ENCODE data around the gene HCN1.

DNA sequence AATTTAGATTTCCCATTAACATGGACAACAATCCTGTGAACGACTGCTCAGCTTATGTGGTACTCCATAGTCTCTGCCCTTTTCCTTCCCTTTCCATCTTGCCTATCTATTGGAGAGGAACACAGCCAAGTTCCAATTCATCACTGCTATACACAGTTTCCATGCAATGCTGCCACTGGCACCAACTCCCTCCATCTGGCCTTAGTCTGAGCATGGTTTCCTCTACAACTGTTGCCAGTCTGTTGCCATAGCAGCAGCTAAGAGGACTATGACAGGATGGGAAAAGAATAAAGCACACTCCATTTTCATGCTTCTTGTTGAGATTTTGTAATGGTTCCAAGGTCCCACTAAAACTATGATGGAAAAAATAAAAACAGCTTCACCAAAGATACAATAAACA lies 189.0 kb downstream of the HCN1 start:
- TF ChIP-seq, protein P1, sequence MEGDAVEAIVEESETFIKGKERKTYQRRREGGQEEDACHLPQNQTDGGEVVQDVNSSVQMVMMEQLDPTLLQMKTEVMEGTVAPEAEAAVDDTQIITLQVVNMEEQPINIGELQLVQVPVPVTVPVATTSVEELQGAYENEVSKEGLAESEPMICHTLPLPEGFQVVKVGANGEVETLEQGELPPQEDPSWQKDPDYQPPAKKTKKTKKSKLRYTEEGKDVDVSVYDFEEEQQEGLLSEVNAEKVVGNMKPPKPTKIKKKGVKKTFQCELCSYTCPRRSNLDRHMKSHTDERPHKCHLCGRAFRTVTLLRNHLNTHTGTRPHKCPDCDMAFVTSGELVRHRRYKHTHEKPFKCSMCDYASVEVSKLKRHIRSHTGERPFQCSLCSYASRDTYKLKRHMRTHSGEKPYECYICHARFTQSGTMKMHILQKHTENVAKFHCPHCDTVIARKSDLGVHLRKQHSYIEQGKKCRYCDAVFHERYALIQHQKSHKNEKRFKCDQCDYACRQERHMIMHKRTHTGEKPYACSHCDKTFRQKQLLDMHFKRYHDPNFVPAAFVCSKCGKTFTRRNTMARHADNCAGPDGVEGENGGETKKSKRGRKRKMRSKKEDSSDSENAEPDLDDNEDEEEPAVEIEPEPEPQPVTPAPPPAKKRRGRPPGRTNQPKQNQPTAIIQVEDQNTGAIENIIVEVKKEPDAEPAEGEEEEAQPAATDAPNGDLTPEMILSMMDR (IDR thresholded peaks at IDR 0.05) = no peak
- TF ChIP-seq POLR2A (IDR thresholded peaks at IDR 0.05) = no peak
